Mesothelial cell of epicardium (in vitro differentiated cells): ENCODE results near the gene CEP152. TPM values are rescaled to one million over a fixed set of nuclear protein-coding genes. Genes with fewer than 3 reads are reported as not detected.

ENCODE experiments used
- DNase-seq, 2 experiments: peaks; one replicate each; pipeline ENCODE4 v3.0.0; 2021; ENCODE audit warnings: low spot score in 2 of 2; ENCODE audit not compliant: unreplicated experiment in 2 of 2
- H3K27ac Mint-ChIP-seq: 2 replicates; pipeline ENCODE4 v1.8.0; 2021; ENCODE audit warnings: mixed read lengths
- H3K27me3 Mint-ChIP-seq: 2 replicates; pipeline ENCODE4 v1.8.0; 2021; ENCODE audit warnings: low read depth, mixed read lengths
- H3K36me3 Mint-ChIP-seq: 2 replicates; pipeline ENCODE4 v1.8.0; 2021; ENCODE audit warnings: mixed read lengths
- H3K4me1 Mint-ChIP-seq: 2 replicates; pipeline ENCODE4 v1.8.0; 2021; ENCODE audit warnings: mixed read lengths
- H3K4me3 Mint-ChIP-seq: 2 replicates; pipeline ENCODE4 v1.8.0; 2021; ENCODE audit warnings: mild to moderate bottlenecking, moderate library complexity, mixed read lengths
- H3K9me3 Mint-ChIP-seq: 2 replicates; pipeline ENCODE4 v1.8.0; 2021; ENCODE audit warnings: mixed read lengths
- CTCF ChIP-seq: fragments of 200-600 bp; sonication (generic); IDR thresholded peaks from one replicate; pipeline ENCODE4 v1.5.0; 2021; ENCODE audit warnings: antibody characterized with exemption; ENCODE audit not compliant: unreplicated experiment
- total RNA-seq: library from RNA; stranded (reverse); gene quantifications from 3 replicates; pipeline ENCODE4 v1.2.1, GENCODE V29; 2021

The CEP152 gene
- total RNA-seq, 1 donor from 2014 or later, result 7.6 TPM

GRCh38 chr15:48851956-48852355 is 41.1 kb upstream of the CEP152 start:
- H3K27ac Mint-ChIP-seq, result no peak overlapping the region
- H3K4me1 Mint-ChIP-seq, result peaks cover 22% of the 10 kb centered on the region
- no peak for TF ChIP-seq CTCF
- DNase-seq, result no peak
- H3K9me3 Mint-ChIP-seq, result peaks cover 14% of the 10 kb centered on the region
- no peaks in the 10 kb centered on the region for H3K27me3 Mint-ChIP-seq
- H3K4me3 Mint-ChIP-seq, result no peak overlapping the region
- H3K36me3 Mint-ChIP-seq, result peaks cover 7% of the 10 kb centered on the region

GRCh38 chr15:48850648-48851047 is 39.8 kb upstream of the CEP152 start:
- no peak for DNase-seq
- no peak for TF ChIP-seq CTCF
- H3K36me3 Mint-ChIP-seq, result peaks cover 7% of the 10 kb centered on the region
- H3K4me1 Mint-ChIP-seq, result peaks cover 11% of the 10 kb centered on the region
- H3K9me3 Mint-ChIP-seq, result peaks cover 14% of the 10 kb centered on the region
- no peaks in the 10 kb centered on the region for H3K27me3 Mint-ChIP-seq
- H3K27ac Mint-ChIP-seq, result no peak overlapping the region
- H3K4me3 Mint-ChIP-seq, result no peak overlapping the region

DNA sequence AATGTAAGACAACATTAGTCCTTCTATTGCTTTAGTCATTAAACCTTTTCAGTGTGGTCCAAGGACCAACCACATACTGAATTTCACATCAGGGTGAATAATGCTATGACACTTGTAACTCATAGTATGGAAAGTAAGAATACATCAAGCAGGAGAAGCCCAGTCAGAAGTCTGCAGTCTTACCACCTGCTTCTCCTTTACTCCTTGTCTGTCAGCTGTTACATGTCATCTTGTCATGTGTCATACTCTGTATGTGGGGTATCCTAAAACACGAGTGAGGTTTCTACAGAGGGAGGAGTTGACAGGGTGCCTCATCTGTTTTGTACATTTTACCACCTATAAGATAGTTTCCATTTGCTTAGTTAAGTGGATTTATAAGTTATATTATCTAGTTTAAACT is 34.3 kb upstream of the CEP152 start:
- no peak overlapping the region for H3K27ac Mint-ChIP-seq
- H3K4me1 Mint-ChIP-seq, result no peaks in the 10 kb centered on the region
- DNase-seq, result no peak
- H3K36me3 Mint-ChIP-seq, result no peaks in the 10 kb centered on the region
- peaks cover 10% of the 10 kb centered on the region for H3K9me3 Mint-ChIP-seq
- H3K4me3 Mint-ChIP-seq, result no peak overlapping the region
- no peak for TF ChIP-seq CTCF
- no peaks in the 10 kb centered on the region for H3K27me3 Mint-ChIP-seq

DNA sequence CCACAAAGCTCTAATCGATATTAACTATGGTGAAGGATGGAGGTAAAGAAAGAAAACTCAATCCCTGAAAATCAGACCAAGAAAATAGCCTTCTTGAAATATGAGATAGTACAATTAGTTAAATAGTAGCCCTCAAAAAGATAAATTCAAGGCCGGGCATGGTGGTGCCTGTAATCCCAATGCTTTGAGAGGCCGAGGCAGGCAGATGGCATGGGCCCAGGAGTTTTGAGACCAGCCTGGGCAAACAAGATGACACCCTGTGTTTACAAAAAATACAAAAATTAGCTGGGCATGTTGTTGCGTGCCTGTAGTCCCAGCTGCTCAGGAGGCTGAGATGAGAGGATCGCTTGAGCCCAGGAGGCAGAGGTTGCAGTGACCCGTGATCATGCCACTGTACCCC is 31.6 kb upstream of the CEP152 start:
- Mint-ChIP-seq H3K27me3 (no peaks in the 10 kb centered on the region), H3K27ac (no peak overlapping the region), H3K9me3 (peaks cover 10% of the 10 kb centered on the region), H3K4me1 (no peaks in the 10 kb centered on the region), H3K36me3 (no peaks in the 10 kb centered on the region), H3K4me3 (no peak overlapping the region)
- no peak for TF ChIP-seq CTCF
- DNase-seq, result no peak

DNA sequence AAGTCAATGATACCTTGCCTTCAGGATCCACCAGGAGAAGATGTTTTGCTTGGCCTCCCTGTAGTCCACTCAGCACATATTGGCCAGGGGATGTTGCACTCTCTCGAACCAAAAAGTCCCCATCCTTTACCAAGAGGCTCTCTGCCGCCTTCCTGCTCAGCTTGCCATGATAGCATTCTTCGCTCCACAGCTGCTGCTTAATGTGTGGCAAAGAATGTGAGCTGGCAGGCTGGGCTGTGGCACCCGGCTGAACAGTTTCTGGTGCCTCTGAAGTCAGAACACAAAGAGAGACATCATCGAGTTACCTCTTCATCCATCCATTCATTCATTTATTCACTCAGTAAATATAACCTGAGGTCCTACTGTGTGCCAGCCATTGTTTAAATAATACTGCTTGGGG is 23.9 kb upstream of the CEP152 start:
- TF ChIP-seq CTCF, result no peak
- H3K27ac Mint-ChIP-seq, result no peak overlapping the region
- no peak overlapping the region for H3K4me3 Mint-ChIP-seq
- peaks cover 24% of the 10 kb centered on the region for H3K9me3 Mint-ChIP-seq
- no peak for DNase-seq
- H3K4me1 Mint-ChIP-seq, result no peaks in the 10 kb centered on the region
- peaks cover 1% of the 10 kb centered on the region for H3K36me3 Mint-ChIP-seq
- no peaks in the 10 kb centered on the region for H3K27me3 Mint-ChIP-seq
